ENCODE data around the gene KLK13.

Gene KLK13

DNA sequence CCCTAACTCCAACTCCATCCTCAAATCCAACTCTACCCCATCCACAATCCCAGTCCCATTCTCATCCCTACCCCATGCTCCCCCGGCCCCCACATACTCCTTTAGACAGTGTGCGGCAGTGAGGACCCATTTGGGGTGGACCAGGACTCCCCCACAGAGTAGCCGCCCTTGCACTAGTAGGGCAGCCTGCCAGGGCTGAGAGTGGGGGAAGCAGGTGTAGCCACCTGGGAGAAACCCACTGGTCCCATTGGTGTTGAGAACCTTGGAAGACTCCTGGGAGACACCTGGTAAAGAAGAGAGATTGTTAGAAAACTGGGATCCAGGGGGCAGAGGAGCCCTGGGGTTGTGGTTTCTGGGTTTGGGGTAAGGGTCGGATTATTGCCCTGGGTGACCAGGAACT lies 4.6 kb downstream of the KLK13 start:
- FAIRE-seq, result no peak

DNA sequence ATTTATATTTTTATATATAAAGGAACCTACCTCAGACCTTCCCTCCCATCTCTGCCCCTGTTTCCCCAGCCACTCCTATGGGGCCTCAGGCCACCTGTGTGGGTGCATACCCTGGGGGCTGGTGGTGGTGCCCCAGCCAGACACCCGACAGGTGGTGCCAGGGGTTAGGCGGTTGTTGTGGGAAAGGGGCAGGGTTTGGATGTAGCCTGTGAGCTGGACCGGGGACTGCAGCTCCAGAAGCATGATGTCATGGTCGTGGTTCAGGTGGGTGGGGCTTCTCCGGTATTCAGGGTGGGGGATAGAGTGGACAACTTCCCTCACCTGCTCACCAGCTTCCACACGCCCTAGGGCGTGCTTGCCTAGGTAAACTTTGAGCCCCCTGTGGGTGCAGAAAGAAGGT lies 5.2 kb downstream of the KLK13 start:
- no peak for FAIRE-seq

DNA sequence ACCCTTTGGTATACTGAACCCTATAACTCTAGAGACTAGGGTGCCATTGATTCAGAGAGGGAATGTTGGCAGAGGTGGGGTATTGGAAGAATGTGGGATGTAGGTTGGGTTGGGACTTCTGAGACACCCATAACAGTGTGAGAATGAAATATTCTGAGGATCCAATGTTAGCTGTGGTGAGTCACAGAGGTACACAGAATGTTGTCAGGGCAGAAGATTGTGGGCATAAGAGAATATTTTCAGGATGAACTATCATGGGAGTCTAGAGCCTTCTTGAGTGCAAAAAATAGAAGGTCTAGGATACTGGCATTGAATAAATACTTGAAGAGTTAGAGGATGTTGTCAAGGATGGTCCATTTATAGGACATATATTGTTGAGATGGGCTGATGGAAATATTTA lies 9.0 kb downstream of the KLK13 start:
- no peak for FAIRE-seq

DNA sequence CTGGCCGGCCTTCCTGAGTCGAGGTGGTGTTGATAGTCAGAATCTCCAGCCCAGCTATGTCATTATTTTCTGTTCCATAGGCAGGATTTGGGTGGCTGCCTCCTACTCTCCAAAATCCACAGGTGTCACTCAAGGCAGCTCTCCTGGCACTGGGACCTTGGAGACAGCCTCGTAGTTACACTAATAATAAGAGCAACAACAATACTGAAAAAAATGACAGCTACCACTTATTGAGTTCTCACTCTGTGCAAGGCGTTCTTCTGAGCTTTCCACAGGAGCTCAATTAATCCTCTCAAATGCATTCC lies 17.9 kb downstream of the KLK13 start:
- no peak for FAIRE-seq

DNA sequence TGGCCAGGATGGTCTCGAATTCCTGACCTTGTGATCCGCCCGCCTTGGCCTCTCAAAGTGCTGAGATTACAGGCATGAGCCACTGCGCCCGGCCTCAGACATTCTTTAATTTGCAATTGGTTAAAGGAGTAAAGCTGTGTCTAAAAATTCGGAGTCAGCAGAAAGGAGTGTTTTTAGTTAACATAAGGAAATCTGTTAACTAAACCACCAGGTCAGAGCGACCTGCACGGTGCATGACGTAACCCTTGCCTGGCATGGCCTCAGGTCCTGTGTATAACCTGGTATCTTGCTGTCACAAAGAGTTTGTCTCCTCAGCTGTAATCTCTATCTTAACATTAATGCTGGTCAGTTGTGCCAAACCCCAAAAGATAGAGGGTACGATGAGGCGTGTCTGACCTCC lies 20.6 kb downstream of the KLK13 start:
- no peak for FAIRE-seq

DNA sequence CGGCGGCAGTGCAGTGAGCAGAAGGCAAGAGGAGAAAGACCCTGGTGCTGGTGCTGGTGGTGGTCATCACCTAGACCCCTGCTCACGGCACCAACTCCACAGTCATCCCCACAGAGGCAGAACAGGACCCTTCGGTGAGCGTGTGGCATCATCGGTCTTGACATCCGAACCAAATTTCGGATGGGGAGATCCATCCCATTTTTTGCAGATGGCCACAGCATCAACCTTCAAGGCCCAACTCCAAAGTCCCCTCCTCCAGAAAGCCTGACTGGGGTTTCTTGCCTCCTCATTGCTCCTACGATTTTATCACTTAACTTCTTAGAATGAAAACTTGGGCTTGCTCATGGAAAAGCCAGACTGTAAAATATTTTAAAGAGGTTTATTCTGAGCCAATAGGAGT lies 21.4 kb downstream of the KLK13 start:
- no peak for FAIRE-seq

DNA sequence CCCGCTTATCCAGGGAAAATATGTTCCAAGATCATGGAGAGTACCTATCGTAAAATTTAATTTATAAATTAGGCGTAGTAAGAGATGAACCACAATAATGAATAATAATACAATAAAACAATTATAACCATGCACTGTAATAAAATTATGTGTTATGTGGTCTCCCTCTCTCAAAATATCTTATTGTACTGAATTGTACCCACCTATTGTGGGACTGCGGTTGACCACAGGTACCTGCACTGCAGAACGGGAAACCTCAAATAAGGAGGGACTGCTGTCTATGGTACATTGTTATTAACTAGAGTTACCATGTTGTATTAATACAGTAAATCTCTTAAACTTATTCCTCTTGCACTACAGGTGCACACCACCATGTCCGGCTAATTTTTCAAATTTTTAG lies 24.7 kb downstream of the KLK13 start:
- no peak for FAIRE-seq

DNA sequence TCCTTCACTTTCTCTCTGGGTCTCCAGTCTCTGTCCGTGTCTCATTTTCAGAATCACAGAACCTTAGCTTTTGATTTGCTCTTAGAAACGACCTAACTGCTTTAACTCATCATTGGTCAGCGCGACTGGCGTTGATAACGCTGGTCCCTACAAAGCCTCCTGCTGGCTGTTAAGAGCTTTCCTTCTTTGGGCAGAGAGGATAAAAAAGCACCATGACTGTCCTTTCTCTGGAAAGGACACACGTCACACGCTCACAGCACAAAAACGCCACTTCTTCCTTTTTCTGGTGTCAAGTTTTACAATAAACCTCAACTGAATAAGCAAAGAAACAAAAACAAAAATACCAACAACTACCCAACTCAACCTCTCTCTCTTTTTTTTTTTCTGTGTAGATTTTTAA lies 28.4 kb downstream of the KLK13 start:
- no peak for FAIRE-seq

DNA sequence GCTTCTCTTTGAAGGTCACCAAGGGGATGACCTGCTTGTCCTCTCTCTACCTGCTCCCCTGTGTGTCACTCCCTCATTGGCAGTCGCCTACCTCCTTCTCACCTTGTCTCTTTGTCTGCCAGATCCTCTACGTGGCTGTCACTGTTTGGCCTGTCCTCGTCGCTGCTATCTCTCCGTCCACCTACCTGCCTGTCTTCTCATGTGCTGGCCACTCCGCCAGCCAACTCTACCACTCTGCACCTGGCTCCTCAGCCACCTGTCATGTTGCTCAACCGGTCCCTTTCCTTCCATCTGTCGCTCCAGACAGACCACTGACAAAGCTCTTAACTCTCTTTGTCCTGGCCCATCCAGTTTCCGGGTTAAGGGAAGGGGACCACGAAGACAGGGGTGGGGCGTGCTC lies 30.2 kb downstream of the KLK13 start, which contains the start of gene KLK12:
KLK12 (minus strand) TSS at position 299 of the 400 bp plus-strand sequence. CDS start 381 bp downstream, outside the sequence.
- no peak for FAIRE-seq

DNA sequence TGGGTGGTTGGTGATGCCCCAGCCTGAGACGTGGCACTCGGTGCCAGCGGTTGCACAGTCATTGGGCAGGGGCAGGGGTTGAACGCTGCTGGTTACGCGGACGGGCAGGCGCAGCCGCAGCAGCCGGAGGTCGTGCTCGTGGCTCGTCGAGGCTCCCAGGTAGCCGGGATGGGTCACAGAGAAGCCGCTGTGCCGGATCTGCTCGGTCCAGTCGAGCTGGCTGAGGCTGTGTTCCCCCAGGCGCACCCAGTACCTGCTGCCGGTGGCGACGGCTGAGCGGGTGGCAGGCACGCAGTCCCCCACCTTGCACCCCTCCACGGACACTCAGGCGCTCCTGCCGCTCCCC lies 33.0 kb downstream of the KLK13 start:
- no peak for FAIRE-seq

DNA sequence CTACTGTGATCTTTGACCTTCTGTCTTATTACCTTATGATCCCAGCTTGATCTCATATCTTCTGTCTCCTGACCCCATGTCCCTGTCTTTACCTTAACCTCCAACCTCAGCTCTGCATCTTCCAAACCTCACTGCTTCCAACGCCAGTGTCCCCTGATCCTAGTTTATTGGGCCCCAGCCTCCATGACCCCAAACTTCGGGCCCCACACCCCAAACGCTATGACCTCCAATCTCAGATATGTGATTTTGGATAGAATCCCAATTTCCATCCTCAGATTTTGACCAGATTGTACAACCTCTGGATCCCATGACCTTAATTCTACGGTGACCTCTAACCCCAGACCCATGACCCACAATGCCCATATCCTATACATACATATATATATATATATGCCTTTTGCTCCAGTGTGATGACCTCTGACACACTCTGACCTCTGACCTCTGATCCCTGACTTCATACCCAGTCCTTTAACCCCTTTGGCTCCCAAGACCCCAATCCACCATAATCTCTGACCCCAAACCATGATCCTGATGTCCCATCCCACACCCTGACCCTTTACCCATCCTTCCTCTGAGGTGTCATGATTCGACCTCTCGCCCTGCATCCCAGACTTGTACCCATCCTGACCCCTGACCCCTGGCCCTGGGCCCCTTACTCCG lies 33.5 kb downstream of the KLK13 start:
- no peak for FAIRE-seq

DNA sequence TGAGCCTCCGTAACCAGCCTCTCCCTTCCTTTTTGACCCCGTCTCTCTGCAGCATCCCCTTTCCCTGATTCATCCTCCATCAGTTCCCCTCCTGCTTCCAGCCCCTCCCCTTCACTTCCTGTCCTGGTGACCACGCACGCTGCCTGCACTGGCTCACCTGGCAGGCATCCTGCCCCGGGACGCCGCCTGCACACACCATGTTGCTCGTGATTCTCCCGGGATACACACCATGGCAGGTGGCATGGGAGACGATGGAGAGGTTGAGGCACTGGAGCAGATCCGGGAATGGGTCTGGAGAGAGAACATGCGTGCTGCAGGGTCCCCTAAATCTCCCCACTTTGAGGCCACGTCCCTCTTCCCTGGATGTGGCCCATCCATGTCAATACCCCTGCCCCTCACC lies 34.3 kb downstream of the KLK13 start:
- FAIRE-seq, result no peak

DNA sequence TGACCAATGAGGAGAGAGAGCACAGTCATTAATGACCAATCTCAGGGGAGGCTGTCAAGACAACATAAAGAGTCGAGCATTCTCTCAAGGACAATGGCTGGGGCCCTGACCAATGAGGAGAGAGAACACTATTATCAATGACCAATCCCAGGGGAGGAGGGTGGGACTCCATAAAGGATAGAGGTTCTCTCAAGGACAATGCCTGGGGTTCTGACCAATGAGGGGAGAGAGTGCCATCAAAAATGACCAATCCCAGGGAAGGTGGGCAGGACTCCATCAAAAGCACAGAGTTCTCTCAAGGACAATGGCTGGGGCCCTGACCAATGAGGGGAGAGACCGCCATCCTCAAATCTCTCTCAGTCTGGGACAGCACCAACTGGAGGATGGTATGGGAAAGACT lies 35.2 kb downstream of the KLK13 start:
- FAIRE-seq, result no peak

DNA sequence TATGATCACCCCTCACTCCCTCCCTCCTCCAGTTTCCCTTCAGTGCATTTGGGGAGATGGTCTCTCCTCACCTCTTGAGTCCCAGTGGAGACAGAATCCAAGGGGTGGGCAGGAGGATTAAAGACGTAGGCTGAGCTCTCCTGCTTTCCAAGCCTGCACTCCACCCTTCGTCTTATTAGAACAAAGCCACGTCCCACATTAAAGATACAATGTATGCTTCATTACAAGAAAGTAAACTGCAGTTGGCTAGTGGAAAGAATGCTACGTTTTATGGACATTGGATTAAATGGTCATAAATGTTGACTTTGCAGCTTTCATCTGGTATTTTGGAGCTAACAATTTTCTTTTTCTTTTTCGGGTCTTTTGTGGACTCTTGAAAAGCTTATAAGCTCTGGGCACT lies 37.0 kb downstream of the KLK13 start:
- FAIRE-seq, result no peak

DNA sequence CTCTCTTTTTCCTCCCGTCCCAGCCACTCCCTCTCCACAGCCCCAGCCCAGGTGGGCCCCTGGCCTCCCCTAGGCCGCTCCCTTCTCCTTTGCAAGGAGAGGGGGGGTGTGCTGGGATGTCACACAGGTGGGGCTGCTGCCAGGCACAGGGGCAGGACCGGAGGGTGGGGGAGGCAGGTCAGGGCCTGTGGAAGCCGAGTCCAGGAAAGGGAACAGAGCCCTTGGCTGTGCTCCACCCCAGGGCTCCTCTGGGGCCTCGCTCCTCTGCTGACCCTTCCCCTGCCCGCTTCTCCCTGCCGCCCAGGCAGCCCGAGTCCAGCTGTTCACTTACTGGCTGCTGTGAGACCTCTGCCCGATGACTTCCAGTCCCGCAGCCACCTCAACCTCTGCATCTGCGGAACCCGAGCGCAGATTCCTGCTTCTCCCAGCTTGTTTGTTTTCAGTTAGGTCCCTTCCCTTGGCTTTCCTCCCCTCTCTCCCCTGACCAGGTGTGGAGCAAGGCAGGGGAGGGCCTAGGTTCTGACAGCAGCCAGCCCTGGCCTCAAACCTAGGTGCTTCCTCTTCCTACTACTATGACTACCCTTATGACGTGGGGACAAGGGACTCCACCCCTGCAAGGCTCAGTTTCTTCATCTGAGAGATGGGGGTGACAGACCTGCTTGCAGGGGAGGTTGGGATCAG lies 37.6 kb downstream of the KLK13 start:
- no peak for FAIRE-seq

DNA sequence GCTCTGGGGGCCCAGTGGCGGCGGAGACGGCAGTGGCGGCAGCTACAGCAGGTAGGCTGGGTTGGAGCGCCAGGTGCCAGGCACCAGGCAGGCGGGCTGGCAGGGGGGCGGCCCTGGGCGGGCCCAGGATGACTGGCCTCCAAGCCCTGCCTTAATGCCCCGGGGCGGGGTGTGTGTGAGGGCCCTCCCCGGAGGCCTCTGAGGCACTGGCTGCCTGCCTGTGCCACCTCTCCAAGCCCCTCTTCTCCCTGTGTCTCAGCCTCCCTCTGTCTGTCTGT lies 38.4 kb downstream of the KLK13 start, which contains the start of gene KLK11:
KLK11 (minus strand) TSS at position 63 of the 278 bp plus-strand sequence. CDS start 985 bp downstream, outside the sequence.
- FAIRE-seq, result no peak

DNA sequence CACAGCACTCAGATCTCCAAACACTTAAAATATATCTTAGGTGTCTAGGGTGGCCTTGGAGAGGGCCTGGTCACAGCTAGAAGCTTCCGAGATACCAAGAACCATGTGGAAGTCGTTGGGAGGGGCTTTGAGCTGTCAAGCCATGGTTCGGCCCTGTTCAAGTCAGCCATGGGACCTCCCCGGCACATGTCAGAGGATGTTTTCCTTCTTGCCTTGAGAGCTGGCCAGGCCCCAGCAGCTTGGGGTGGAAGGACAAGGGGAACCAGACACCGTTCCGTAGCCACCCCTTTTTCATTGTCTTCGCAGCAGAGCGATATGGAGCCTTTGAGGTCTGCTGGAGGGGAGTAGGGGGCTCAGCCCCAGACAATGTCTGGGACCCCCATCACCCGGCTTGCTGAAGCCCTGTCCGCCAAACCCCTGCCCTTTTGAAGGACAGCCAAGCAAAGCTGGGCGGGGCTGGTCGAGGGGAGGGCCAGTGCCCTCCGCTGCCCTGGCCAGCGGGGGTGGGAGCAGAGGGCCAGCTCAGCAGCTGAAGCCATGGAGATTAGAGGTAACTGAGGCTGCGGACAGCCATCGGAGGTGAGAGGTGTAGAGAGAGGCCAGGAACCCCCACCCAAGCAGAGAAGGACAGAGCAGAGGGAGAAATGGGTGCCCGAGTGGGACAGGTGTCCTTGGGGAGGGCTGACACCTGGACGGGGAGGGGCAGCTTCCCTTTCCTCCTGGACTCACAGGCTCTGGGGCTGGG lies 38.9 kb downstream of the KLK13 start:
- no peak for FAIRE-seq

DNA sequence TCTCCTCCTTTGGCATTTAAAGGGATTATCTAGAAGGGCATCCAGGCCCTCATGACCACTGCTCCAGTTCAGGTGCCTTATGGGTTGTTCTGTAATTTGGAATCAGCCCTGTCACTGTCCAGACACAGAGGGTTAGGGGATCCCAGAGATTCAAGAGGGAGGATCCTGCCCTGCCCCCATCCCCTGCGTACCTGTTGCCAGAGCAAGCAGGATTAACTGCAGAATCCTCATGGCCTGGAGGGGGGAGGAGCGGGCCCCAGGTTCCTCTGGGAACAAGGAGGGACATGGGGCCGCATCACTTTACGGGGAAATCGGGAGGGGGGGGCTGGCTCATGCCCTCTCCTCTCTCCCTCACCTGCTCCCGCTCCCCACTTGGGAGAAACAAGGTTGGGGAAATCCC lies 39.5 kb downstream of the KLK13 start:
- no peak for FAIRE-seq

DNA sequence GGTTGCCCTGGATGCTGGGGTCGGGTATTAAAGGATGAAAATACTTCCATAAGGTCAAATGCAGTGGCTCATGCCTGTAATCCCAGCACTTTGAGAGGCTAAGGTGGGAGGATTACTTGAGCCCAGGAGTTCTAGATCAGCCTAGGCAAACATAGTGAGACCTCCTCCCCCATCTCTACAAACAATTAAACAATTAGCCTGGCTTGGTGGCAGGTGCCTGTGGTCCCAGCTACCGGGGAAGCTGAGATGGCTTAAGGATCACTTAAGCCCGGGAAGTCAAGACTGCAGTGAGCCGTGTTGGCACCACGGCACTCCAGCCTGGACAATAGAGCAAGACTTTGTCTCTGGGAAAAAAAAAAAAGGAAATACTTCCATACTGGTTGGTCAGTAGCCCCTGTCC lies 40.0 kb downstream of the KLK13 start:
- no peak for FAIRE-seq

DNA sequence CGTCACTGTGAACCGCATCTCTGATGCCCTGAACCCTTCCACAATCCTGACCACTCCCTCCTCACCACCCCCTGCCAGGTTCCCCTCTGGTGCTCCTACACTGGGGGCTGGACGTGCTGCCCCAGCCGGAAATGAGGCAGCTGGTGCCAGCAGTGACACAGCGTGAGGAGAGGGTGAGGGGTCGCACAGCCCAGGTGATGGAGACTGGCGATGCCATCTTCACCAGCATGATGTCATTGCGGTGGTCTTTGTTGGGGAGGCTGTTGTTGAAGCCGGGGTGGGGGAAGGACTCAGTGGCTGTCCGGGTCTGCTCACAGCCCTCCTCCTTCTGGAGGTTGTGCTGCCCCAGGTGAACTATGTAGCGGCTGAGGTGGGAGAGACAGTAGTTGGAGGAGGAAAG lies 40.9 kb downstream of the KLK13 start:
- no peak for FAIRE-seq

DNA sequence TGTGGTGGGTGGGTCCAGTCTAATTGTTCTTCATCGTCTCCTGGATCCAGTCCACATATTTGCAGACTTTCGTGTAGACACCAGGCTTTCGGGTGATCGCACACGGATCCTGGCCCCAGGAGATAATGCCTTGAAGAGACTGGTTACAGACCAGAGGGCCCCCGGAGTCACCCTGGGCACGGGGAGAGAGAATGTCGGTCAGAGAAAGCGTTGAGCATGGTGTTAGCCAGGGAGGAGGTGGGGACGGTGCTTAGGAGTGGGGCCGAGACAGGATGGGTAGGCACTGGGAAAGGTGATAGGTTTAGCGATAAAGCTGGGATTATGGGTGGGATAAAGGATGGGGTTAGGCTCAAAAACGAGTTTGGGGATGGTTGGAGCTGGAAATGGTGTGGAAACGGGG lies 42.4 kb downstream of the KLK13 start:
- FAIRE-seq, result no peak

DNA sequence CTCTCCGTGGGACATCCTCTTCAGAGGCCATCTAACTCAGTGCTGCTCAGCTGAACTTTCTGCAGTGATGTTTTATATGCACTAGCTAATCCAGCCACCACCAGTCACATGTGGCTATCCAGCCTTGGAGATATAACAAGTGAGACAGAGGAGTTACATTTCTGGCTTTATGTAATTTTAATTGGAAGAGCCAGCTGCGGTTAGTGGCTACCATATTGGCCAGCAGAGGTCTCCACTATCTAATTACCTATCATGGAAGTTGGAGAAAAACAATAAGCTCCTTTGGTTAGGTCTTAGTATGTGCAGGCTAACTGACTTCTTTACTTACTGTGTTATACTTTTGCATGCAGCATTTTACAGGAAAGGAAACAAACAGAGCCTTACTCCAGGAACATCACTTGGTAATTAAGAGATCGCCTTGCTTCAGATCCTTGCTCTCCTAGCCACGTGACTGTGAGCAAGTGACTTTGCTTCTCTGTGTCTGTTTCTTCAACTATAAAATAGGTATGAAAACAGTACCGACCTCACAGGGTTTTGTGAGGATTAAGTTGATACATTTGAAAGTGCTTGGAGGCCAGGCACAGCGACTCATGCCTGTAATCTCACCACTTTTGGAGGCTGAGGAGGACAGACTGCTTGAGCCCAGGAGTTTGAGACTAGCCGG lies 43.8 kb downstream of the KLK13 start:
- FAIRE-seq, result peak; percentile 83

DNA sequence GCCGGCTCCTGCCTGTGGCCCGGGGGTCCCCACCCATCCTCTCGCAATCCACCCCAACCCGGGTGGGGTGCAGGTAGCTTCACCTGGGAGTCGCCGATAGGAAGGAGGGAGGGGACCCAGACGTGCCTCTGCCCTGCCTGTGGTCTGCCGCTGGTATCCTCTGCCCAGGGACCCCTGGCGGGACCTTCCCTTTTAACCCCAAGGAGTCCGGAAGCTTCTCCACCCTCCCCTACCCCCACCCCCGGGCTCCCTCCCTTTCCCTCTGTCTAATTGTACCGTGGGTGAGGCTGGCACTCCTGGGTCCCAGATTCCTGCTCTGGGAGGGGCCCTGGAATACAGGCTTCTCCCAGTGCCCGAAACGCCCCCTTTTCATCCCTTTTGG lies 45.4 kb downstream of the KLK13 start, which contains the start of gene KLK10:
KLK10 (minus strand) TSS at position 166 of the 382 bp plus-strand sequence. CDS start 579 bp downstream, outside the sequence.
- no peak for FAIRE-seq

Data from G401.6 (cell line).